Measurements from ENCODE around the gene PANX2.
"Not testable (repeated sequence)": the region's sequence is repeated elsewhere in the genome, so short reads cannot be mapped to it uniquely, and the experiment has no call there.

The PANX2 gene

DNA sequence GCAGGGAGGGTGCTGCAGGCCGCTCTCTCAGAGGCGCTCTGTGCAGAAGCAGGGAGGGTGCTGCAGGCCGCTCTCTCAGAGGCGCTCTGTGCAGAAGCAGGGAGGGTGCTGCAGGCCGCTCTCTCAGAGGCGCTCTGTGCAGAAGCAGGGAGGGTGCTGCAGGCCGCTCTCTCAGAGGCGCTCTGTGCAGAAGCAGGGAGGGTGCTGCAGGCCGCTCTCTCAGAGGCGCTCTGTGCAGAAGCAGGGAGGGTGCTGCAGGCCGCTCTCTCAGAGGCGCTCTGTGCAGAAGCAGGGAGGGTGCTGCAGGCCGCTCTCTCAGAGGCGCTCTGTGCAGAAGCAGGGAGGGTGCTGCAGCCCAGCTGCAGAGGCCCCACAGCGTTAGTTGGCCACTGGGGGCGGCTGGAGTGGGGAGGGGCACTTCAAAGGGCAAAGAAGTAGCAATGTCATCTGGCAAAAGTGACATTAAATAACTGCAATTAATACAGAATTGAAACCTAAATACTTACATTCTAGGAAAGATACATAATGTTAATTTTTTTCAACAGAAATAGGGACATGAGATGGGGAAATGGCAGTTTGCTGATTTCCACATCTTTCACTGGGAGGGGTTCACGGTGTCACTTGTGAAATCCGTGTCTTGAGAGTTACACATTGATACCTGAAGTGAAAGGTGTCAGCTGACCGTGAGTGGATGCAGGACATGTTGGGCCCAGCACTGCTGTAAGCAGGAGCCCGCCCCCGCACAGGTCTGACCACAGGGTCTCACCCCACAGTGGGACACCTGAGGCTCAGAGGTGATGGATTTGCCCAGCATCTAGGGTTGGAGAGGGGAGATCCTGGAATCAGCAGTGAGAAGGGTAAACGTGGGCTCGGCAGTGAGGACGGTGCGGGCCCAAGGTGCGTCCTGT lies 23.0 kb upstream of the PANX2 start:
- DNase-seq (ENCODE audit: low read depth in 2 of 2) = not testable (repeated sequence)

DNA sequence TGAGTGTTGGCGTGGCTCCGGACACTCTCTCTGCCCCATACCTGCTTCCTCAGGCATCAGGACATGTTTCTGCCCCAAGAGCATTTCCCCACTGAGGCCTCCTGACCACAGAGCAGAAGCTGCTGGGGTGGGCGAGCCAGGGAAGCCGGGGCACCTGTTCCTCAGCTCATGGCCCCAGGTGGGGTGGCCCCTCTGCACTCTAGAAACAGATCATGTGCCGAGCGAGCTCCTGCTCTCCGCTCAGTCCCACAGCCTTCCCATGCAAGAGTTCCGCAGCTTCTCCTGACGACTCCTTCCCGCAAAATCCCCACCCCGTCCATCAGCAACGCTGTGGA lies 22.4 kb upstream of the PANX2 start:
- DNase-seq (ENCODE audit: low read depth in 2 of 2) = no peak

- peak; percentile 41 to 57 for DNase-seq (ENCODE audit: low read depth in 2 of 2)
Observed at GRCh38 chr22:50148991-50149721, 21.4 kb upstream of the PANX2 start.

- DNase-seq (ENCODE audit: low read depth in 2 of 2) = no peak
Observed at GRCh38 chr22:50150161-50151129, 20.1 kb upstream of the PANX2 start.

DNA sequence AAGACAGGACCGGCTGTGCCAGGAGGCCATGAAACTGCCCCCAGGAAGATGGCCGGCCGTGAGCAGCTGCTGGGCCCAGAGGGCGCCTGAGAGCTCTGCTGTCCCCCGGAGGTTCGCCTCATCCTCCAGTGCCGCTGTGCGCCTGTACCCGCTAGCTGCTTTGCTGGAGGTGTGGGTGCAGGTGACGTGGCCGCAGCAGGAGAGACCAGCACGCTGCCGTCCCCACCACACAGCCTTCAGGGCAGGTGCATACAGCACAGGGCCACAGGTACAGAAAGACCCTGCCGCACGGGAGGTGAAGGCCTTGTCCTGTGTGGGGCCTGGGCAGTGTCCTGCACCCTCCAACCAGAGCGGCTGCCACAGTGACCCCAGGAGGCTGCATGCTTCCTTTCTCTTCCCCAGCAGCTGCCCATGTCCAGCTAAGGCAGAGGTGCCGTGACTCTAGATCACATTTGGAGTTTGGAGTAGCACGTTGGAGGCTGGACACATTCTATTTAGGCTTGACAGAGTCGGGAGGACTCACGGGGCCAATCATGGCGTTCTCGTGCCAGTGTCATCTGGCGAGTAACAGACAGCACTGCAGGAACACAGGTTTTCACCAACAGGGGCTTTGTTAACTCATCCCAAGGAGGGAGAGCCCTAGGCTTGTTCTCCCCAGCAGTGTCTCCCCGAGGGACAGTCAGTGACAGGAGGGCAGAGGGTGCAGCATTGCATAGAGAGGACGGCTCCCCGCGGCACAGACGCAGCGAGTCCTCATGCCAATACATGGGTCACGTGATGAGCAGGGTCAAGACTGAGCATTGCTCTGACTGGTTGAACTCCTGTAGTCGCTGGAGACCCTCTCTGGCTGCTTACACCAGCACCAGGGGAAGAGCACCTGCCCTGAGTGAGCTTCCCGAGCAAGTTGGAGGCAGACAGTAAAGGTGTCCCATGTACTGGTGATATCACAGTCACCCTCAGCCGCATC lies 18.7 kb upstream of the PANX2 start:
- no peak for DNase-seq (ENCODE audit: low read depth in 2 of 2)

DNA sequence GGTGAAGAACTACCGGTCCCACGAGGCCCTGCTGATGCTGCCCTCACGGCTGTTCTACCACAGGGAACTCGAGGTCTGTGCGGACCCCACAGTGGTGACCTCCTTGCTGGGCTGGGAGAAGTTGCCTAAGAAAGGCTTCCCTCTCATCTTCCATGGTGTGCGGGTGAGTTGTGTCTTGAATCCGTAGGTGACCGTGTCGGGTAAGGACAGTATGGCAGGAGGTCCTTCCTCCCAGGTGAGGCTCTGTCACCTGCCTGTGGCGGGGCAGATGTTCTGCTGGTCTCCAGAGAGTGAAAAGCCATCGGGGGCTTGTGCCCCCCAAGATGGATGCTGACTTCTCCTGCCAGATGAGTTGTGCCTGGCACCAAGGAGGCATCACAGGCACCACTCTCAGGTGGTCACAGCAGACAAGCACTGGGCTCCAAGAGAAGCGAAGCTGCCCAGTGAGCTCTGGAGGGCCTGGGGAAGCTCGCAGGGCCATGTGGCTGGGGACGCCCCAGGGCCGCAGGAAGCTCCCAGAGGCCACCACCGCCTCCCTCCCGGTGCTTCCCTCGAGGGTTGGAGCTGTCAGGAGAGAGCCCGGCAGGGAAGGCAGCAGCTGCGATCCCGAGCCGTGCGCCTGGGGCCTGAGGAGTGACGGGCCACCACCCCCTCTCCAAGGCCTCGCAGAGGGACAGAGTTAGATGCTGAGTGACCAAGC lies 17.3 kb upstream of the PANX2 start:
- no peak for DNase-seq (ENCODE audit: low read depth in 2 of 2)

GRCh38 chr22:50153756-50154140 lies 16.8 kb upstream of the PANX2 start:
- no peak for DNase-seq (ENCODE audit: low read depth in 2 of 2)

DNA sequence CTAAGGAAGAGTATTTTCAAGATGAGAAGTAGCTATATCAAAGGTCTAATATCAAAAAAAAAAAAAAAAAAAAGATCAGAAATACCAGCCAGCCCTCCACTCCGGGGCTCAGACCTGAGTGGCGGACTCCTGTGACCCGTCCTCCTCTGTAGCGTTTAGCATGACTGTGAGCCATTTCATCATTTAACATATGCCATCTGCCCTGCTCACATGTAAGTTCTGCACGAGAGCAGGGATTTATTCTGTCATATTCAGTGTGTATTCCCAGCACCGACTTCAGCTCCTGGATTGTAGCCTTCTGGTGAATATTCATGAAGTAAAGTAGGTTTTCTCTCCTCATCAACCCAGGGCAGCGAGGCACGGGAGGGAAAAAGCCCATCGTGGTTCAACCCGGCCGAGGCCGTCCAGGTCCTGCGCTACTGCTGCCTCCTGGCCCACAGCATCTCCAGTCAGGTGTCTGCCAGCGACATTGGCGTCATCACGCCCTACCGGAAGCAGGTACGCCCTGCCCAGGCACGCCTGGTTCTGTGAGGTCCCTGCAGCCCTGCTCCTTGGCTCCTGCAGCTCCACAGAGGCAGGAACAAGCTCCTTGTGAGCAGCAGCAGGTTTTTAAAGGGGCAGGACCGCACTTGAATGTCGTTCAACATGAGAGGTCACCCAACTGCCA lies 12.7 kb upstream of the PANX2 start:
- DNase-seq (ENCODE audit: low read depth in 2 of 2) = no peak

- no peak for DNase-seq (ENCODE audit: low read depth in 2 of 2)
Observed at GRCh38 chr22:50160947-50161346, 9.6 kb upstream of the PANX2 start.

GRCh38 chr22:50161508-50162390 lies 8.8 kb upstream of the PANX2 start:
- no peak for DNase-seq (ENCODE audit: low read depth in 2 of 2)

- DNase-seq (ENCODE audit: low read depth in 2 of 2) = no peak
Observed at GRCh38 chr22:50162391-50162956, 8.1 kb upstream of the PANX2 start.

DNA sequence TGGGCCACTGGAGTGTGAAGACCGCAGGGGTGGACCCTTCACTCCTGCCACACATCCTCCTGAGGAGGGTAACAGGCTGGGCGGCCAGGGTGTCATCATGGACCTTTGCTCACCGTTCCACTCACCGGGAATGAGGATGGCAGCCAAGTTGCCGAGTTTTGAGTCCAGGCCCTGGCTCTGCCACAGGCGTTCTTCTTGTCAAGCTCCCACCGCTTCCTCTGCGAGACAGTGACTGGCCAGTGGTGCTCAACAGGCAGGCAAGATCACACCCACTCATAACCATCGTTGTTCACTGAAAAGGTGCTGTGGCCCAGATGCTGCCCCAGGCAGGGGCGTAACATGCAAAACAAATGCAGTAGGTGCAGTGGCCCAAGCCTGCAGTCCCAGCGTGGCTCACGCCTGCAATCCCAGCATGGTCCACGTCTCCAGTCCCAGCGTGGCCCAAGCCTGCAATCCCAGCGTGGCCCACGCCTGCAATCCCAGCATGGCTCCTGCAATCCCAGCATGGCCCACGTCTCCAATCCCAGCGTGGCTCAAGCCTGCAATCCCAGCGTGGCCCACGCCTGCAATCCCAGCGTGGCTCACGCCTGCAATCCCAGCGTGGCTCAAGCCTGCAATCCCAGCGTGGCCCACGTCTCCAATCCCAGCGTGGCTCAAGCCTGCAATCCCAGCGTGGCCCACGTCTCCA lies 5.0 kb upstream of the PANX2 start:
- no peak for DNase-seq (ENCODE audit: low read depth in 2 of 2)

DNA sequence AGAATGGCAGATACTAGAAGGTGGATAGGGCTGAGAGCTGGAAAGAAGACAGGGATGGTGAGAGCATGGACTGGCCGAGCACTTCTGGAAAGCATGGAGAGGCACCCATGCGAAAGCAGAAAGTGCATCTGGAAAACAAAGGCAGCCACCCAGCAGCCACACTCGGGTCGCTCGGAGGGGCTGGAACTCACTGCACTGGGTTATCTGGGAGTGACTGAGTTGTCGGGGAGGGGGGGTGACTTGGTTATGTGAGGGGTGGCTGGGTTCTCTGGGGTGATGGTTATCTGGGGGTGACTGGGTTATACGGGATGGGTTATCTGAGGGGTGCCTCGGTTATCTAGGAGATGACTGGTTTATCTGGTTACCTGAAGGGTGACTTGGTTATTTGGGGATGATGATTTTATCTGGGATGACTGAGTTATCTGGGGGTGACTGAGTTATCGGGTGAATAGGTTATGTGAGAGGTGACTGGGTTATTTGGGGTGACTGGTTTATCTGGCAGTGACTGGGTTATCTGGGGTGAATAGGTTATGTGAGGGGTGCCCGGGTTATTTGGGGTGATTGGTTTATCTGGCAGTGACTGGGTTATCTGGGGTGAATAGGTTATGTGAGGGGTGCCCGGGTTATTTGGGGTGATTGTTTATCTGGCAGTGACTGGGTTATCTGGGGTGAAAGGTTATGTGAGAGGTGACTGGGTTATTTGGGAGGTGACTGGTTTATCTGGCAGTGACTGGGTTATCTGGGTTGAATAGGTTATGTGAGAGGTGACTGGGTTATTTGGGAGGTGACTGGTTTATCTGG lies 2.6 kb upstream of the PANX2 start:
- no peak for DNase-seq (ENCODE audit: low read depth in 2 of 2)

GRCh38 chr22:50168490-50169180 lies 1.9 kb upstream of the PANX2 start:
- not testable (repeated sequence) for DNase-seq (ENCODE audit: low read depth in 2 of 2)

DNA sequence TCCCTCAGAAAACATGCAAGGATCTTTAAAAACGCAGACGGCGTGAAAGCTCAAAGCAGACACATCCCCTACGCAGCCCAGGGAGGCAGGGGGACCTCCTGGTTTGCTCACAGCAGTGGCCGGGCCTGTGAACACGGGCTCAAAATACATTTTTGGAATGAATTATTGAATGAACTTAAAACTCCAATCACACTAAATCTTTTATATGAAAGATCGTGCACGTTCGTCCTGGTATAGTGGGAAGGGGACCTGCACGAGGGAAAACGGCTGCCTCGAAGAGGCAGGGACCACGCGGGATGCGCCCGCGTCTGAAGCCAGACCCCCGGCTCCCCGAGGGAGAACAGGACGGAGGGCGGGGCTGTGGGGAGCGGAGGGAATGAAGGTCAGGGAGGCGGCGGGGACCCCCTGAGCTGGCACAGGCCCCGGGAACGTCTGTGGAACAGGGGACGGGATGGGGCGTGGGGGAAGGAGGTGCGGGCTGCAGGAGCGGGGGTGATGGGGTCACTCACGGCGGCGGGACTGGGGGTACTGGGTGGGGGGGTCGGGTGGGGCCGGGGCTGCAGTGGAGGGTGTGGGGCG lies 1.3 kb upstream of the PANX2 start:
- DNase-seq (ENCODE audit: low read depth in 2 of 2) = no peak

Measured in stimulated activated CD4-positive, alpha-beta T cell treated with anti-CD3 and anti-CD28 coated beads, Interleukin-12 subunit alpha, Interleukin-12 subunit beta, amount 100 ng/mL, for 24 hours (primary cell).